Loucy (cell line): ENCODE measurements around the gene CIRBP.

Experiments used
- EZH2phosphoT487 ChIP-seq: fragments of 200-600 bp; IDR thresholded peaks from 2 replicates; pipeline ENCODE4 v1.6.1; 2018; ENCODE audit warnings: antibody characterized with exemption, mild to moderate bottlenecking, moderate library complexity, borderline replicate concordance
- TF ChIP-seq, protein P1 (sequence below): fragments of 200-600 bp; sonication (generic); conservative IDR thresholded peaks from 2 replicates; pipeline ENCODE4 v1.5.1; 2014; ENCODE audit warnings: mild to moderate bottlenecking, antibody characterized with exemption, low read length

DNA sequence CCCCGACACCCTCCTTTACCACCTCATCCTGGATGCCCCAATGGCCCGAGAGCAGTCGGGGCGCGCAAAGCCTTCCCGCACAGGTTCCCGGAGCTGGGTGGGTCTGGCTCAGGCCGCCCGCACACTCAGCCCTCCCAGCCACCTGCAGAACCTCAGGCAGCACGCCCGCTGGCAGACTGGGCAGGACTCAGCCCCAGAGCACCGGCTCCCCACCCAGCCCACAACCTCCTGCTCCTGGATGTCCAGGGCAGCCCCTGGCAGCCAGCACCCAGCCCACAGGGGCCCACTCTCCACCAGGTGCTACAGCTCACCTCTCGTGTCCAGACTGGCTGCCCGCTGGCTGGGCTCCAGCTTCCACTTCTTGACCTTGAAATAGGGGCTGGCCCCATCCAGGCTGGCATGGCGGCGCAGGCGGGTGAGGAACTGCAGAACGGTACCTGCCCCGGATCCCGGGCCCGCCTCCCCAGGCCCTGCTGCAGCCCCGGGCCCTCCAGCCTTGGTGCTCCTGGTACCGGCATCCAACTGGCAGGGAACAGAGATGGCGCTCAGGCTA is 35.9 kb upstream of the CIRBP start:
- TF ChIP-seq, protein P1, sequence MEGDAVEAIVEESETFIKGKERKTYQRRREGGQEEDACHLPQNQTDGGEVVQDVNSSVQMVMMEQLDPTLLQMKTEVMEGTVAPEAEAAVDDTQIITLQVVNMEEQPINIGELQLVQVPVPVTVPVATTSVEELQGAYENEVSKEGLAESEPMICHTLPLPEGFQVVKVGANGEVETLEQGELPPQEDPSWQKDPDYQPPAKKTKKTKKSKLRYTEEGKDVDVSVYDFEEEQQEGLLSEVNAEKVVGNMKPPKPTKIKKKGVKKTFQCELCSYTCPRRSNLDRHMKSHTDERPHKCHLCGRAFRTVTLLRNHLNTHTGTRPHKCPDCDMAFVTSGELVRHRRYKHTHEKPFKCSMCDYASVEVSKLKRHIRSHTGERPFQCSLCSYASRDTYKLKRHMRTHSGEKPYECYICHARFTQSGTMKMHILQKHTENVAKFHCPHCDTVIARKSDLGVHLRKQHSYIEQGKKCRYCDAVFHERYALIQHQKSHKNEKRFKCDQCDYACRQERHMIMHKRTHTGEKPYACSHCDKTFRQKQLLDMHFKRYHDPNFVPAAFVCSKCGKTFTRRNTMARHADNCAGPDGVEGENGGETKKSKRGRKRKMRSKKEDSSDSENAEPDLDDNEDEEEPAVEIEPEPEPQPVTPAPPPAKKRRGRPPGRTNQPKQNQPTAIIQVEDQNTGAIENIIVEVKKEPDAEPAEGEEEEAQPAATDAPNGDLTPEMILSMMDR = no peak
- no peak for TF ChIP-seq EZH2phosphoT487
